K562 (cell line): ENCODE measurements around the gene PRKAR1B. TPM values are rescaled to one million over a fixed set of nuclear protein-coding genes. Genes with fewer than 3 reads are reported as not detected.

Source experiments
- ATF2 ChIP-seq: sonication (generic); formaldehyde crosslinking; IDR thresholded peaks from 2 replicates; pipeline ENCODE4 v1.8.1; 2022; ENCODE audit warnings: missing genetic modification reagents
- CCAR2 ChIP-seq: fragments of 200-400 bp; formaldehyde crosslinking; IDR thresholded peaks from 2 replicates; pipeline ENCODE4 v1.6.1; 2017; ENCODE audit warnings: mild to moderate bottlenecking, low read depth, low read length
- ESRRB ChIP-seq: fragments of 250-450 bp; sonication (Bioruptor Pico); IDR thresholded peaks from 2 replicates; pipeline ENCODE4 v1.5.0; 2020; ENCODE audit warnings: mild to moderate bottlenecking, moderate library complexity, borderline replicate concordance
- ID3 ChIP-seq, 2 experiments: fragments of 250-450 bp in 1 of 2; fragments of 450-650 bp in 1 of 2; sonication (Bioruptor Pico) in 1 of 2; IDR thresholded peaks; 2 replicates each; pipeline versions ENCODE4 v1.6.1 to v1.8.0; 2016 to 2021; ENCODE audit warnings: mild to moderate bottlenecking in 2 of 2, moderate library complexity in 2 of 2, missing compliant biosample characterization in 1 of 2, missing genetic modification characterization in 1 of 2
- JUNB ChIP-seq: fragments of 450-650 bp; formaldehyde crosslinking; conservative IDR thresholded peaks from 2 replicates; pipeline ENCODE4 v1.4.0; 2020; ENCODE audit warnings: mild to moderate bottlenecking
- MNT ChIP-seq, 2 experiments: fragments of 450-650 bp; conservative IDR thresholded peaks; 2 replicates each; pipeline ENCODE4 v1.6.1; 2017; ENCODE audit warnings: mild to moderate bottlenecking in 2 of 2, moderate library complexity in 2 of 2
- MYC ChIP-seq, 2 experiments: fragments of 250-450 bp in 1 of 2; sonication (Bioruptor Pico) in 1 of 2; IDR thresholded peaks; 2 replicates each; pipeline versions ENCODE4 v1.5.1 to v1.6.1; 2012 to 2021; ENCODE audit warnings: low read depth in 2 of 2, borderline replicate concordance in 1 of 2, improper control_type of control experiment in 1 of 2, low read length in 1 of 2, mild to moderate bottlenecking in 1 of 2, moderate library complexity in 1 of 2
- NCOR1 ChIP-seq: fragments of 450-650 bp; IDR thresholded peaks from 2 replicates; pipeline ENCODE4 v1.6.1; 2016; ENCODE audit warnings: mild to moderate bottlenecking, moderate library complexity
- NUFIP1 ChIP-seq: fragments of 450-650 bp; IDR thresholded peaks from 2 replicates; pipeline ENCODE4 v1.6.1; 2018; ENCODE audit not compliant: partially characterized antibody
- POLR2B ChIP-seq: fragments of 450-650 bp; IDR thresholded peaks from 2 replicates; pipeline ENCODE4 v1.6.1; 2018; ENCODE audit warnings: low read depth; ENCODE audit not compliant: partially characterized antibody
- SRSF9 ChIP-seq: fragments of 200-400 bp; formaldehyde crosslinking; IDR thresholded peaks from 2 replicates; pipeline ENCODE4 v1.6.1; 2017; ENCODE audit warnings: low read depth, low read length, borderline replicate concordance
- TRIM28 ChIP-seq: fragments of 450-650 bp; IDR thresholded peaks from 2 replicates; pipeline ENCODE4 v1.6.1; 2017
- ZBTB33 ChIP-seq: sonication (generic); formaldehyde crosslinking; IDR thresholded peaks from 2 replicates; pipeline ENCODE4 v1.8.1; 2023; ENCODE audit warnings: mild to moderate bottlenecking, missing genetic modification reagents
- ZNF217 ChIP-seq: sonication (generic); formaldehyde crosslinking; IDR thresholded peaks from 2 replicates; pipeline ENCODE4 v1.8.0; 2022; ENCODE audit warnings: mild to moderate bottlenecking, missing genetic modification reagents
- ZNF354B ChIP-seq: fragments of 250-450 bp; sonication (Bioruptor Pico); IDR thresholded peaks from 2 replicates; pipeline ENCODE4 v1.4.0; 2020
- polyA plus RNA-seq, 8 experiments: library from polyadenylated mRNA; depleted of rRNA in 4 of 8; stranded (reverse) in 5 of 8; unstranded in 3 of 8; fragments of >200 nt; fragmentation: Nextera tagmentation in 2 of 8; fragmentation: Illumina TruSeq in 1 of 8; extraction: Ambion mirVana in 2 of 8; extraction: Trizol in 1 of 8; gene quantifications; 2 replicates each; pipeline versions ENCODE4 v1.2.1 to v1.2.3, GENCODE V29; 2011 to 2014; ENCODE audit warnings: inconsistent platforms in 1 of 8, missing spikeins in 1 of 8
- total RNA-seq, 7 experiments: library from RNA; depleted of rRNA in 6 of 7; stranded (reverse); fragments of >200 nt in 6 of 7; fragmentation: Illumina TruSeq in 2 of 7; extraction: Trizol in 2 of 7; gene quantifications; 2 replicates each; pipeline versions ENCODE4 v1.2.1 to v1.2.3, GENCODE V29; 2011 to 2021; ENCODE audit warnings: low replicate concordance in 1 of 7
- TF ChIP-seq, protein P1 (sequence below): fragments of 250-450 bp; sonication (Bioruptor Pico); IDR thresholded peaks from 2 replicates; pipeline ENCODE4 v1.4.0; 2020; ENCODE audit warnings: mild to moderate bottlenecking, moderate library complexity
- TF ChIP-seq, protein P2 (sequence below): fragments of 450-650 bp; IDR thresholded peaks from one replicate; pipeline ENCODE4 v1.6.1; 2018; ENCODE audit warnings: mild to moderate bottlenecking, moderate library complexity; ENCODE audit not compliant: partially characterized antibody

The PRKAR1B gene
- total and polyA plus RNA-seq, 9 of the 15 experiments (the other 6 are each of a cell fraction or from before 2014, with no cell fraction given) = 0.99 to 30.5 (median 12.7) TPM

- peak; percentile 89 to 90 for TF ChIP-seq MNT (conservative IDR thresholded peaks at IDR 0.05)
- TF ChIP-seq, protein P1, sequence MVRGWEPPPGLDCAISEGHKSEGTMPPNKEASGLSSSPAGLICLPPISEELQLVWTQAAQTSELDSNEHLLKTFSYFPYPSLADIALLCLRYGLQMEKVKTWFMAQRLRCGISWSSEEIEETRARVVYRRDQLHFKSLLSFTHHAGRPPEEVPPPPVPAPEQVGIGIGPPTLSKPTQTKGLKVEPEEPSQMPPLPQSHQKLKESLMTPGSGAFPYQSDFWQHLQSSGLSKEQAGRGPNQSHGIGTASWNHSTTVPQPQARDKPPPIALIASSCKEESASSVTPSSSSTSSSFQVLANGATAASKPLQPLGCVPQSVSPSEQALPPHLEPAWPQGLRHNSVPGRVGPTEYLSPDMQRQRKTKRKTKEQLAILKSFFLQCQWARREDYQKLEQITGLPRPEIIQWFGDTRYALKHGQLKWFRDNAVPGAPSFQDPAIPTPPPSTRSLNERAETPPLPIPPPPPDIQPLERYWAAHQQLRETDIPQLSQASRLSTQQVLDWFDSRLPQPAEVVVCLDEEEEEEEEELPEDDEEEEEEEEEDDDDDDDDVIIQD (CRISPR knock-in tag) = 0 out of 2 replicates have a peak, but pooled peaks have one; percentile 75
- TF ChIP-seq ZNF217 (CRISPR knock-in tag) = no peak
- peak; percentile 75 for TF ChIP-seq NCOR1
- TF ChIP-seq, protein P2, sequence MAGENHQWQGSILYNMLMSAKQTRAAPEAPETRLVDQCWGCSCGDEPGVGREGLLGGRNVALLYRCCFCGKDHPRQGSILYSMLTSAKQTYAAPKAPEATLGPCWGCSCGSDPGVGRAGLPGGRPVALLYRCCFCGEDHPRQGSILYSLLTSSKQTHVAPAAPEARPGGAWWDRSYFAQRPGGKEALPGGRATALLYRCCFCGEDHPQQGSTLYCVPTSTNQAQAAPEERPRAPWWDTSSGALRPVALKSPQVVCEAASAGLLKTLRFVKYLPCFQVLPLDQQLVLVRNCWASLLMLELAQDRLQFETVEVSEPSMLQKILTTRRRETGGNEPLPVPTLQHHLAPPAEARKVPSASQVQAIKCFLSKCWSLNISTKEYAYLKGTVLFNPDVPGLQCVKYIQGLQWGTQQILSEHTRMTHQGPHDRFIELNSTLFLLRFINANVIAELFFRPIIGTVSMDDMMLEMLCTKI = no peak
- TF ChIP-seq JUNB (CRISPR knock-in tag) = peak; percentile 61; the same call in 1 of the 2 replicates
- no peak for TF ChIP-seq ID3 (CRISPR knock-in tag; IDR thresholded peaks at IDR 0.05)
- 0 out of 2 replicates have a peak, but pooled peaks have one; percentile 28 for TF ChIP-seq ID3 (tag; IDR thresholded peaks at IDR 0.05)
- TF ChIP-seq ESRRB = no peak
- TF ChIP-seq CCAR2 = no peak
- no peak for TF ChIP-seq TRIM28
- no peak for TF ChIP-seq NUFIP1
- peak; percentile 92 for TF ChIP-seq ZBTB33 (CRISPR knock-in tag)
- TF ChIP-seq ATF2 (CRISPR knock-in tag) = no peak
- peak; percentile 97 for TF ChIP-seq MYC (IDR thresholded peaks at IDR 0.05; ENCODE audit: low read depth, low read length)
- peak; percentile 34; the same call in 1 of the 2 replicates for TF ChIP-seq MYC (CRISPR knock-in tag; IDR thresholded peaks at IDR 0.05; ENCODE audit: borderline replicate concordance, low read depth)
- no peak for TF ChIP-seq ZNF354B
- no peak for TF ChIP-seq SRSF9
- TF ChIP-seq POLR2B = peak; percentile 66
These were observed 122.8 kb downstream of the PRKAR1B start (continued) for GRCh38 chr7:604001-604883.
